ENCODE measurements around the gene CFAP221.

CFAP221 gene

GRCh38 chr2:119683074-119683712 lies 138.9 kb downstream of the CFAP221 start:
- no peak for DNase-seq

DNA sequence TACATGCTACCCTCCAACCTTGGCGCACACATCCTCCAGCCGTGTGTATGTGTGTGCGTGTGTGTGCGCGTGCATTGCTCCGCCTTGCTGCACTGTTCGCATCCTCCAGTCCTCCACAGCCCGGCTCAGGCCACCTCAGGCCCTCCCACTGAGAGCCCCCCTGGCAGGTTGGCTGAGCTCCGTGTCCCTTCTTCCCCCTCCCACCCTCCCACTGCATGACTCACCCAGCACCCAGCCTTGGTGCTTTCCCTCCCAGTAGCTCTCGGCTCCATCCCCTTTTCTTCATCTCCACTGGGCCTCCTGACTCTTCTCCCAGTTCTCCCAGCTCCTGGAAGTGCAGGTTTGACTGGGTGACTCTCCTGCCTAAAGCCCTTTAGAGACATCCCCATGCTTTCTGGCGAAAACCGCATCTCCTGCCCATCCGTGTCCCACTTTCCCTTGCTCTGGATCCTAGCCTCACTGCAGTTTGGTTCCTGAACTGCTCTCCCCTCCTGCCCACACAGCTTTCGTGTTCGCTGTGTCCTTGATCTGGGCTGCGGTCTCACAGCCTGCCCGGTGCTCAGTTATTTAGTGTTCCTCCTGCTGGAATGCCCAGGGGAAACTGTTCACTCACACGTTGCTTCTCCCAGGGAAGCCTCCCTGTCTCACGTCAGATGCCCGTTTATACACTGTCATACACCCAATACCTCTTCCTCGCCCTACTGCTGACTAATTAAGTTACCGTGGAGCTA lies 139.6 kb downstream of the CFAP221 start:
- DNase-seq: no peak

GRCh38 chr2:119684518-119684917 lies 140.3 kb downstream of the CFAP221 start:
- DNase-seq: no peak

DNA sequence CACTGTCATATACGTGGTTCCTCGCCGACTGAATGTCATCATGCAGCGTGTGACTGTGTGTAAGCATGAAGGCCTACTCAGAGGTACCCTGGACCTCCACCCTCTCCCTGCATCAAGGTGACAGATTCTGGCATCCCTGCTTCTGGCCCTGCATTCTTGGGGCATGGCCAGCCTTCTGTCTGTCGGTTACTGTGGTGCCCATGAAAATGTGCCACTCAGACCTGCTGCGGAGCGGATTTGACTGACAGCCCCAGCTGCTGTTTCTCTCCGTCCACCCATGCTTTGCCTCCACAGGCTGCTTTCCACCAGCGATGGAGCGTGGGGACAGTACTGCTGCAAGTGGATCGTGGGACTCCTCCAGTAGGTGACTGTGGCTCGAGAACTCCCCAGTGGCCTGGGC lies 144.4 kb downstream of the CFAP221 start:
- DNase-seq: no peak

DNA sequence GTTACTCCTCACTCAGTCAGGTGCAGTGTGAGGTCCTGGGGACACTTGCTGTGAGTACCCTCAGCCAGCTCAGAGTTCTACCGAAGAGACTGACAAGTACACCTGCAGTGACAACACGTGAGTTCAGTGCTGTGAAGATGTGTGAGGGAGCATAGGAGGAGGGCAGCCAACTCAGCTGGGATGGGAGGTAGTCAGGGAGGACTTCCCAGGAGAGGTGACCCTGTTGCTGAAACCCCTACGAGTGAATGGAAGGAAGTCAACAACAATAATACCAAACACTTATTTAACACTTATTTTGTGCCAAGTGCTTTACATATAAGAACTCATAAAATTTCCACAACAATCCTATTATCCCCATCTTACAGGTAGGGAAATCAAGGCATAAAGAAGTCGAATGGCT lies 145.0 kb downstream of the CFAP221 start:
- DNase-seq: no peak

GRCh38 chr2:119691189-119691588 lies 146.9 kb downstream of the CFAP221 start:
- no peak for DNase-seq

DNA sequence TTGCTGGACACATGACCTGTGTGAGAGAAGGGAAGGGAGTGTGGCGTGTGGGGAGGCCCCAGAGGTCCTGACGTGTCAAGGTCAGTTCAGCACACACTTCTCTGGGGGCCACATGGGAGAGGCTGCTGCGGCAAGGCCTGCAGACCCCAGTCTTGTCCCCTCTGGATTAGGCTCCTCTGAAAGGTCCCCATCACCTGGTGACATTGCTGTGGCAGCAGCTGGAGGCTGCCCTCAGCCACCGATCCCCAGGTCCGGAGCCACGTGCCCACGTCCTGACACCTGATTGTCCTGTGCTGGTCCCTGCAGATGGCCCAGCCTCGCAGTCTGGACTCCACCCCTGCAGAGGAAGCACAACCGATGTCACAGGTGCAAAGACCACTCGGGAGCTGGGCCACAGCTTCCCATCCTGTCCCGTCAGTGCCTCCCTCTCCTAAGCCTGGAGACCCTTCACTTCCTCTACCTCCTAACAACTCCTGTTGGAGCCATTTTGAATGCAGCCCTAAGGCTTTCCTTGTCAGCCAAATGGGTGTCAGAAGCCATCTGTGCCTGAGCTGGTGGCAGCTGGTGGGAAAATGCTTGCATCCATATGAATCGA lies 147.5 kb downstream of the CFAP221 start:
- no peak for DNase-seq

DNA sequence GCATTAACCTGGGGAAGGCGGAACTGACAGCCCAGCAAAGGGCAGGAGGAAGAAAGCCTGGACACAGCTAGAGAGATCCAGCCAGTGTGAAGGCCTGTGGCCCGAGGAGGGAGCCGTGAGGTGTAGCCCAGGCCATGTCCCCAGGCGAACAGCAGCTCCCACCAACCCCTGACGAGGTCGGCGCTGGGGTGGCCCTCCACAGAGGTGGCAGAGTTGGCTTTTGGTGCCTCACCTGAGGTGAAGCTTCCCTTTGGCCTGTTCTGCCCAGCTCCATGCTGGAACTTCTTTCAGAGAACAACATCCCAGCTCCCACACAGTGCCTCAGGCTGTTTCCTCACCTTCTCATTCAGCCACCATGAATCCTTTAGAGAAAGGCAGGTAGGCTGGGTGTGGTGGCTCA lies 148.1 kb downstream of the CFAP221 start:
- DNase-seq: no peak

DNA sequence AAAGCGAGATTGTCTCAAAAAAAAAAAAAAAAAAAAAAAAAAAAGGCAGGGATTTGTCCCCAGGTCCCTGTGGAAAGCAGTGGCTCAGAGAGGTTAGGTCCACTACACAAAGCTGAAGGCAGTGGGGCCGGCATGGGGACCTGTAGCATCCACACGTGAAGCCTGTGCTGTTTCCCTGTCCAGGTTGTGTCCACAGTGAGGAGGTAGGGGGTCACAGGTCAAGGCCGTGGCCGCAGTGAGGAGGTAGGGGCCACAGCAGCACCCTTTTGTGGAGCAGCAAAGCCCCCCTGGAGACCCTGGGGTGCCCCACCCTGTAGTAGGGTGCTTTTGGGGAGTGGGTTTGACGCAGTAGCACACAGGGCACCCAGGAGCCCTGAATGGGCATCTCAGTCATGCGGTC lies 148.7 kb downstream of the CFAP221 start:
- no peak for DNase-seq

DNA sequence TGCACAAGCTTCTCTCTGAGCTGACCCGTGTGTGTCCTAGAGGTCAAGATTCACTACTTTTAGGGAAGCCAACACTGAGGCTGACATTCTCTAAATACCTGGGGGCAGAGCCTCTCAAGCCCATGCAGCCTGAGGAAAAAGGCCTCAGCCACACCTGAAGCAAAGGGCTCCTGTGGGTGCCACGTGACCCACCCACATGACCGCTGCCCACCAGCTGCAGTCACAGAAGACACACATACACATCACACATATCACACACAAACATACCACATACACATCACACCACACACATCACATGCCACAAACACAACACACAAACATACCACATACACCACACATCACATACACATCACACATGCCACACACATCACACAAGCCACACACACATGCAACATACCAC lies 149.3 kb downstream of the CFAP221 start:
- no peak for DNase-seq

DNA sequence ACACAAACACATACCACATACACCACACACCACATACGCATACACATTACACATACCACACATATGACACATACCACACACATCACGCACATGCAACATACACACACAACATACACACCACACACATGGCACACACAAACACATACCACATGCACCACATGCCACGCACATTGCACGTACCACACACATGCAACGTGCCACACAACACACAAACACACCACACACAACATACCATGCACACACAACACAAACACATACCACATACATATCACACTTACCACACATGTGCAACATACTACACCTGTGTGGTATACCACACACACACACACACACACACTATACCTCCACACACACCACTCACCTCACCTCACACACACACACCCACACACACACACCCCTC lies 149.7 kb downstream of the CFAP221 start:
- no peak for DNase-seq

GRCh38 chr2:119694470-119694844 lies 150.2 kb downstream of the CFAP221 start:
- DNase-seq: no peak

GRCh38 chr2:119694845-119695521 lies 150.7 kb downstream of the CFAP221 start:
- DNase-seq: no peak

DNA sequence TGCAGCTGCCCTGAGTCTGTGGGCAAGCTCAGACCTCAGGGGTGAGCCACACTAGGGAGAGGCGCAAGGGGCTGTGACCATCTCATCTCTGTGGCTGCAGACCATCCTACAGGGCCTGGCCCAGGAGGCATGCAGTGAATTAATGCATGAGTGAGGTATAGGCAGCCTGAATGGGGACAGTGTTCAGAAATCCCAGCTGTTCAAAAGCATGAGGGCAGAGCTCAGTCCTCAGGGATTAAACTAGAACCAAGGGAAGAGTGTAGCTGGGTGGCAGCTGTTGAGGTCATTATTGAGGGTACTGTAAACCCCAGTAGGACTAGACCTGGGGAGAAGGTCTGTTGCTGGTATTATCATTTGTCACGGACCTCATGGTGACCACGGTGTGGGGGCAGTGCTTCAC lies 151.8 kb downstream of the CFAP221 start:
- DNase-seq: no peak

DNA sequence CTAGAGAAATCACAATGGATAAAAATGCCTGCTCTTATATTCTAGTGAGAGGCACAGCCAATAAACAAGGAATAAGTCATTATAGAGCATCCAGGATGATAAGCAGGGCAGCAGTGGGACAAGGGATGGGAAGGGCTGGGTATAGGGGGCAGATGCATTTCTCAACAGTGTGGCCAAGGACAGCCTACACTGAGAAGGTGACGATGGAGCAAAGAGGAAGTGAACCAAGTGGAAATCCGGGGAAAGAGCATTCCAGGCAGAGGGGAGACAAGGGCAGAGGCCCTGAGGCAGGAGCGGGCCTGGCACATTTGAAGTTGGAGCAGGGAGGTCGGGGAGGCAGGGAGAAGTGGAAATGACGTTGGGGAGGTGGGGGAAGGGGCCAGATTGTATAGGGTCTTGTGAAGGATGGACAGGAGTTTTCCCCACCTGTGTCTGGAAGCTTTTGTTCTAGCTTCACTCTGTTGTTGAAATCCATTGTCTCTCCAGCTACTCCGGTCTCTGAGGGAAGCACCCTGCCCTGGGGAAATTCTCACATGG lies 152.3 kb downstream of the CFAP221 start:
- DNase-seq: no peak

- DNase-seq: no peak
These were observed 153.2 kb downstream of the CFAP221 start for GRCh38 chr2:119697290-119698020.

- DNase-seq: no peak
These were observed 154.0 kb downstream of the CFAP221 start for GRCh38 chr2:119698246-119698645.

DNA sequence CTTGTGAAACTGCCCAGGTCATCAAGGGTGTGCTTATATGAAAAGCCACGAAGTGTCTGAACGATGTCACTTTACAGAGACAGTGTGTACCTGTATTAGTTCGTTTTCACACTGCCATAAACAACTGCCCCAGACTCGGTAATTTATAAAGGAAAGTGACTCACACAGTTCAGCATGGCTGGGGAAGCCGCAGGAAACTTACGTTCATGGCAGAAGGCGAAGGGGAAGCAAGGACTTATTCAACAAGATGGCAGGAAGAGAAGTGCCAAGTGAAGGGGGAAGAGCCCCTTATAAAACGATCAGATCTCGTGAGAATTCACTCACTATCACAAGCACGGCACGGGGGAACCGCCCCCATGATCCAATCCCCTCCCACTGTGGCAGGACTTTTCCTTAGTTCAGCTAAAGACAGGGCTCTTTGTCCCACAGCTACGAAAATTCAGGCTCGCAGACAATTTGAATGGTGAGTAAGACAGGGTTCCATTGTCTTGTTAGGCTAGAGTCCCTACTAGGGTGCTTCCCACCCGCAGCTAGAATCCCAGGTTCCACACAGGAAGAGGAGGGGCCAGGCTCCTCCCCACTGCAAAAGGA lies 154.9 kb downstream of the CFAP221 start:
- no peak for DNase-seq

- no peak for DNase-seq
These were observed 156.6 kb downstream of the CFAP221 start for GRCh38 chr2:119700866-119701265.

DNA sequence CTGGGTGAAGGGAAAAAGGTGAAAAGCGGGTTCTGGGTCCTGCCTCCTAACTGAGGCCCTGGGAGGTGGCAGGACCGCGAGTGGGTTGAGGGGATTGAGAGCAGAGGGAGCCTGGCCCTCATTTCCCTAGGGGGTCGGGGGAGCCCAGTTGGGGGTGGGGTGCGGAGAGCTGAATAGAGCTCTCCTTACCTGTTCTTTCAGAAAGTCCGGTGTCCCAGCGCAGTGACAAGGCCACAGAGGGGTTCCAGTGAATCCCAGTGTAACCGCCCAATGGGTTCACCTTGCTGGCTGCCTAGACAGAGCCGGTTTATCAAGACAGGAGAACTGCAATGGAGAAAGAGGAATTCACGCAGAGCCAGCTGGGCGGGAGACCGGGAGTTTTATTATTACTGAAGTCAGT lies 157.1 kb downstream of the CFAP221 start:
- no peak for DNase-seq

GRCh38 chr2:119702203-119702917 lies 158.1 kb downstream of the CFAP221 start:
- DNase-seq: no peak

- DNase-seq: no peak
These were observed 158.7 kb downstream of the CFAP221 start for GRCh38 chr2:119702918-119703401.
